ENCODE measurements around the gene AP4M1. TPM values are rescaled to one million over a fixed set of nuclear protein-coding genes. Genes with fewer than 3 reads are reported as not detected.

Gene AP4M1
- total and polyA plus RNA-seq, 9 of the 15 experiments (the other 6 are each of a cell fraction or from before 2014, with no cell fraction given), result 1.3 to 30.9 (median 14.1) TPM

GRCh38 chr7:100075418-100075817 is 26.0 kb upstream of the AP4M1 start:
- in situ Hi-C loops (cut with MboI) (no loop called here), intact Hi-C loops (cut with micrococcal nuclease) (no loop called here)
- Histone ChIP-seq H3K27ac (ENCODE audit: extremely low read depth, low read depth, low read length) (no peak overlapping the region), H4K20me1 (replicated peaks; ENCODE audit: control insufficient read depth, insufficient read depth, low read length) (no peaks in the 10 kb centered on the region), H3K27me3 (ENCODE audit: control insufficient read depth in 2 of 2, insufficient read depth in 2 of 2, low read length in 2 of 2) (no peaks in the 10 kb centered on the region), H3K4me3 (no peak overlapping the region), H3K9ac (ENCODE audit: insufficient read depth in 1 of 2, low read depth in 2 of 2, low read length in 2 of 2) (no peak overlapping the region), H3K4me2 (ENCODE audit: insufficient read depth, low read length) (no peak overlapping the region), H3K4me1 (replicated peaks in 1 of 2; ENCODE audit: control insufficient read depth in 2 of 2, insufficient read depth in 2 of 2, low read length in 2 of 2) (peaks cover 2 to 4% of the 10 kb centered on the region in 2 experiments; a peak in 3 of 5 replicates), H3K79me2 (ENCODE audit: control insufficient read depth, insufficient read depth, low read length) (peaks cover 38% of the 10 kb centered on the region), H3K9me1 (ENCODE audit: control insufficient read depth, insufficient read depth, low read length) (peaks cover 4% of the 10 kb centered on the region), H2AFZ (ENCODE audit: low read depth, low read length) (no peak overlapping the region), H3K9me3 (replicated peaks; ENCODE audit: control insufficient read depth, insufficient read depth, low read depth, low read length) (peaks cover 49% of the 10 kb centered on the region), H3K36me3 (ENCODE audit: control insufficient read depth, insufficient read depth, low read length) (peaks cover 96% of the 10 kb centered on the region)
- ATAC-seq, result no peak
- TF ChIP-seq POLR2A (conservative IDR thresholded peaks at IDR 0.05) (0 out of 2 replicates have a peak, but pooled peaks have one; percentile 18), RBFOX2 (IDR thresholded peaks at IDR 0.05; ENCODE audit: low read depth, low read length) (0 out of 2 replicates have a peak, but pooled peaks have one; percentile 21), SUPT5H (IDR thresholded peaks at IDR 0.05) (peak; percentile 24; the same call in 1 of the 2 replicates), POLR2AphosphoS2 (IDR thresholded peaks at IDR 0.05; ENCODE audit: low read length) (no peak), MCM2 (IDR thresholded peaks at IDR 0.05; ENCODE audit: low read depth) (no peak)
- ChIA-PET POLR2A (interaction anchor here (0.6 to 5.3 kb wide), 5 partner anchors 8 to 60 kb away, joined by 3 to 32 read pairs (median 6); partner anchors contain the start of gene ZKSCAN1), CTCF (ENCODE audit: low intra/inter-chr PET ratio) (no interaction called here)
- DNase-seq (ENCODE audit: extremely low read depth in 1 of 4, low spot score in 3 of 4), result no peak
- WGBS (ENCODE audit: insufficient coverage, low coverage, missing lambda C conversion rate), result 95% methylated on average over 6 of the region's 6 CpGs
- no peak for FAIRE-seq
- no TSS peak for BruUV-seq (replicated peaks)

DNA sequence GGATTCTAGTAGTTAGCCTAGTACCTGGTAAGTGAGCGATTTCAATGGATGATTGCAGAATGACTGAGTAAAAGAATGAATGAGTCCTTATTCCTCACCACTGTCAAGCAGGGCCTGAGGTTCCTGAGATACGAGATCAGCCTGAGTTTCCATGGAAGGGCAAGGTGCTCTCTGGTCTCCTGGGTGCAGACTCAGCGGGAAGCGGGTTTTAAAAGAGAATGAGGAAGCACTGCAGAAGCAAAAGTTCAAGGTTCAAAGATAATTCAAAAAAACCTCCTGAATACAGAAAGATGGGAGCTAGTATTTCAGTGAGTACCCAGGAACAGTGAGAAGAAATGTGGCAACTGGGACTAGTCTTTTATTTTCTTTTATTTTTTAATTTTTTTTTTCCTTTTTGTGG is 24.2 kb upstream of the AP4M1 start:
- Histone ChIP-seq H2AFZ (ENCODE audit: low read depth, low read length) (no peak overlapping the region), H3K36me3 (ENCODE audit: control insufficient read depth, insufficient read depth, low read length) (peaks cover 79% of the 10 kb centered on the region), H3K4me2 (ENCODE audit: insufficient read depth, low read length) (no peak overlapping the region), H4K20me1 (replicated peaks; ENCODE audit: control insufficient read depth, insufficient read depth, low read length) (no peaks in the 10 kb centered on the region), H3K79me2 (ENCODE audit: control insufficient read depth, insufficient read depth, low read length) (peaks cover 50% of the 10 kb centered on the region), H3K9me1 (ENCODE audit: control insufficient read depth, insufficient read depth, low read length) (peaks cover 4% of the 10 kb centered on the region), H3K27ac (ENCODE audit: extremely low read depth, low read depth, low read length) (no peak overlapping the region), H3K4me1 (replicated peaks in 1 of 2; ENCODE audit: control insufficient read depth in 2 of 2, insufficient read depth in 2 of 2, low read length in 2 of 2) (peaks cover 2 to 16% of the 10 kb centered on the region in 2 experiments; a peak in 3 of 5 replicates), H3K9me3 (replicated peaks; ENCODE audit: control insufficient read depth, insufficient read depth, low read depth, low read length) (peaks cover 32% of the 10 kb centered on the region), H3K4me3 (no peak overlapping the region), H3K27me3 (ENCODE audit: control insufficient read depth in 2 of 2, insufficient read depth in 2 of 2, low read length in 2 of 2) (no peaks in the 10 kb centered on the region), H3K9ac (ENCODE audit: insufficient read depth in 1 of 2, low read depth in 2 of 2, low read length in 2 of 2) (no peak overlapping the region)
- ATAC-seq, result no peak
- no peak for TF ChIP-seq HNRNPUL1 (IDR thresholded peaks at IDR 0.05; ENCODE audit: low read length)
- no peak for TF ChIP-seq ZNF445 (CRISPR knock-in tag; IDR thresholded peaks at IDR 0.05; ENCODE audit: low read depth)
- no peak for TF ChIP-seq ZNF384 (IDR thresholded peaks at IDR 0.05; ENCODE audit: low read depth, low read length)
- TF ChIP-seq, protein P1, sequence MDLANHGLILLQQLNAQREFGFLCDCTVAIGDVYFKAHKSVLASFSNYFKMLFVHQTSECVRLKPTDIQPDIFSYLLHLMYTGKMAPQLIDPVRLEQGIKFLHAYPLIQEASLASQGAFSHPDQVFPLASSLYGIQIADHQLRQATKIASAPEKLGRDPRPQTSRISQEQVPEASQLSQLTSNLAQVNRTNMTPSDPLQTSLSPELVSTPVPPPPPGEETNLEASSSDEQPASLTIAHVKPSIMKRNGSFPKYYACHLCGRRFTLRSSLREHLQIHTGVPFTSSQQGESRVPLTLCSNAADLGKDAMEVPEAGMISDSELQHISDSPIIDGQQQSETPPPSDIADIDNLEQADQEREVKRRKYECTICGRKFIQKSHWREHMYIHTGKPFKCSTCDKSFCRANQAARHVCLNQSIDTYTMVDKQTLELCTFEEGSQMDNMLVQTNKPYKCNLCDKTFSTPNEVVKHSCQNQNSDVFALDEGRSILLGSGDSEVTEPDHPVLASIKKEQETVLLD (IDR thresholded peaks at IDR 0.05), result no peak
- 0 out of 2 replicates have a peak, but pooled peaks have one; percentile 22 for TF ChIP-seq ZBTB33 (CRISPR knock-in tag; IDR thresholded peaks at IDR 0.05)
- no peak for TF ChIP-seq ILF3 (IDR thresholded peaks at IDR 0.05; ENCODE audit: borderline replicate concordance)
- in situ Hi-C loops (cut with MboI) (no loop called here), intact Hi-C loops (cut with micrococcal nuclease) (no loop called here)
- ChIA-PET POLR2A (interaction anchor here (1.3 kb wide), 1 partner anchor 10 kb away, joined by 3 read pairs; no protein-coding TSS in a partner anchor), CTCF (ENCODE audit: low intra/inter-chr PET ratio) (no interaction called here)
- DNase-seq (ENCODE audit: extremely low read depth in 1 of 4, low spot score in 3 of 4), result no peak
- no TSS peak for BruUV-seq (replicated peaks)
- no peak for FAIRE-seq
- WGBS (ENCODE audit: insufficient coverage, low coverage, missing lambda C conversion rate), result 100% methylated on average over 4 of the region's 4 CpGs

Measured in K562 (cell line).